ENCODE data around the gene PLA2G4D. TPM values are rescaled to one million over a fixed set of nuclear protein-coding genes. Genes with fewer than 3 reads are reported as not detected.

Gene PLA2G4D
- total RNA-seq, 1 donor from 2014 or later = 1.5 TPM

GRCh38 chr15:42018306-42019224 lies 75.8 kb downstream of the PLA2G4D start:
- no peak for ATAC-seq

Other genes starting within 250 kb of the PLA2G4D start
- gene SPTBN5, start 200.5 kb downstream of the PLA2G4D start, total RNA-seq = 2.1 TPM
- 32.0 TPM for gene EHD4, start 122.0 kb downstream of the PLA2G4D start, total RNA-seq
- 18.1 TPM for gene PLA2G4E, start 73.5 kb downstream of the PLA2G4D start, total RNA-seq
- gene PLA2G4F, start 62.1 kb upstream of the PLA2G4D start, total RNA-seq = 34.9 TPM
- gene VPS39, start 113.7 kb upstream of the PLA2G4D start, total RNA-seq = 29.0 TPM
- gene GANC, start 178.6 kb upstream of the PLA2G4D start, total RNA-seq = 30.0 TPM
- gene TMEM87A, start 178.9 kb upstream of the PLA2G4D start, total RNA-seq = 60.1 TPM

Data from esophagus mucosa (tissue), 1 donor.